HG03108 (cell line): ENCODE data around the gene ZNF787.

ENCODE experiments used
- ATAC-seq: cut with Tn5 transposase; IDR thresholded peaks from one replicate; pipeline ENCODE4 v1.9.1; 2021; ENCODE audit warnings: moderate library complexity; ENCODE audit not compliant: unreplicated experiment

The ZNF787 gene

DNA sequence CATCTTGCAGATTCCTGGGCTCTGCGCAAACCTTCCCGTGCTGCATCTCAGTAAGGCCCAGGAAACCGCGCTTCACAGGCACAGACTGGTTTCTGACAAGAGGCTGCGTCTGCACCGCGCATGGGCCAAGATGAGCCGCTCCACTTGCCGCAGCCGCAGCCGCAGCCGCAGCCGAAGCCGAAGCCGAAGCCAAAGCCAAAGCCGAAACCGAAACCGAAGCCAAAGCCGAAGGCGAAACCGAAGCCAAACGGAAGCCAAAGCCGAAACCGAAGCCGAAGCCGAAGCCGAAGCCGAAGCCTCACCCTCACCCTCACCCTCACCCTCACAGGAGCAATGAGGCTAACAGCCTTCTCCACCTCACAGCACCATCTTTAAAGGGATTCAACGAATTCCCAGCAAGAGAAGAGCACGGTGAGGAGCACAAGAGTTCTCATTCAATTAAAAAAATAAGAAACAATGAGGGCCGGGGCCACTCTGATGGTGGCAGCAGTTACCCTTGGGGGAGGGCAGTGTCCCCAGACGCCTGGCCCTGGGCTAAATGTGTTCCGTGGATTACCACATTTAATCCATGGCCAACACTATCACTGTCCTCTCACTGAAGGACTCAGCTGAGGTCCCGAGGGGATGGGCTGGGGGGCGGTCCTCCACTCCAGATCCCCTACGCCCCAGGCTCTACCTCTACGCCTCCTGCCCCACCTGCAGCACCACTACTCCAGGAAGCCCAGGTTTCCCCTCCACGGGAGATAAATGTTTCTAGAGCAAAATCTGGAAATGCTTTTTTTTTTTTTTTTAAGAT lies 29.1 kb downstream of the ZNF787 start:
- ATAC-seq: no peak

DNA sequence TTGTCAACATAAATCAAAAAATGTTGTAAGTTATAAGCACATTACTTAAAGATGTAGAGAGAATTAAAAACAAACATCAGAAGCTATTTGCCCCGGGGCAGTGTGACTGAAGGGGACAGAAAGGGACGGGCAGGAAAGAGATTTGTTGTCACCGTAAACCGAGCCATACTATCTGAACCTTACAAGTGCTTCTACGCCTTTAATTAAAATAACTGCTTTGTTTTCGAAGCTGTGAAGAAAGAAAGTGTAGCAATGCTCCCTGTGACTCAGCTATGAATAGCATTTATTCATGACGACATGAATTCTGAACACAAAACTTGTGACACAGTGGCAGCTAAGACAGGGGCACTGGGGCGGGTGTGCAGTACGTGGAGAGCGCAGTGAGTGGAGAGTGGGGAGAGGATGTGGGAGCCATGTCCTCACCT lies 30.0 kb downstream of the ZNF787 start:
- ATAC-seq: no peak

DNA sequence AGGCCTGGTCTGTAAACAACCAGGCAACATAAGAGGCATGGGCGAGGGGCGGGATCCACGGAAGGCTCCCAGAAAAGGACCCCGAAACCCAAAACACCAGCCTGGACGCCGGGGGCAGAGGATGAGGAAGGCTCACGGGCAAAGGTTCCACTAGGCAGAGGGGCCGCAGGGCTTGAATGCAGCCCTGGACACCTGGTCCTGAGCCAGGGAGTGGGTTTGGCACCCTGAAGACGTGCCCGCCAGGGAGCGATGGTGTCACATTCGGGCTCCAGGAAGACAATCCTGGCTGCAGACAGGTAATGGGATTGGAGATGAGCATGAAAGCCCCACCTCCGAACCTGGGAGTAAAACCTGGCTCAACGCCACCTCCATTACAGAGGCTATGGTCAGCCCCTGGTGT lies 31.8 kb downstream of the ZNF787 start:
- ATAC-seq: no peak

DNA sequence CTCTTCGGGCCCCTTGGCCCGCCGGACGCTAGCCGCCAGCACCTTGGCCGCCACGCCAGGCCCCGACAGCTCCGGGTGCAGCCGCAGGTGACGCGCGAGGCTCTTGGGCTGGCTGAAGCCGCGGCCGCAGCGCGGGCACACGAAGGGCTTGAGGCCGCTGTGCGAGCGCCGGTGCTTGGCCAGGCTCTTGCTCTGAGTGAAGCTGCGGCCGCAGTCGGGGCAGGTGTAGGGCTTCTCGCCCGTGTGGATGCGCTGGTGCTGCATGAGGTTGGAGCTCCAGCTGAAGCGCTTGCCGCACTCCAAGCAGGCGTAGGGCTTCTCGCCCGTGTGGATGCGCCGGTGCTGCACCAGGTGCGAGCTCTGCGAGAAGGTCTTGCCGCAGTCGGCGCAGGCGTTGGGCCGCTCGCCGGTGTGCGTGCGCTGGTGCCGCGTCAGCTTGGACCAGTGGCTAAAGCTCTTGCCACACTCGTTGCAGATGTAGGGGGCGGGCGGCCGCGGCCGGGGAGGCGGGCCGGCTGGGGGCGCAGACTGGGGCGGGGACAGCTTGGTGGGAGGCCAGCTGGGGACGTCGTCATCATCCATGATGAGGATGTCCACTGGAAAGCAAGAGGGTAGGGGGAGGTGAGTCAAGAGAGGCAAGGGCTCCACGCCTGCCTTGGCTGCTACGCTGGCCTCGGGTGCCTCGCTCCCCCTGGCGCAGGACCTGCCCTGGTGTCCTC lies 32.4 kb downstream of the ZNF787 start:
- ATAC-seq: no peak

DNA sequence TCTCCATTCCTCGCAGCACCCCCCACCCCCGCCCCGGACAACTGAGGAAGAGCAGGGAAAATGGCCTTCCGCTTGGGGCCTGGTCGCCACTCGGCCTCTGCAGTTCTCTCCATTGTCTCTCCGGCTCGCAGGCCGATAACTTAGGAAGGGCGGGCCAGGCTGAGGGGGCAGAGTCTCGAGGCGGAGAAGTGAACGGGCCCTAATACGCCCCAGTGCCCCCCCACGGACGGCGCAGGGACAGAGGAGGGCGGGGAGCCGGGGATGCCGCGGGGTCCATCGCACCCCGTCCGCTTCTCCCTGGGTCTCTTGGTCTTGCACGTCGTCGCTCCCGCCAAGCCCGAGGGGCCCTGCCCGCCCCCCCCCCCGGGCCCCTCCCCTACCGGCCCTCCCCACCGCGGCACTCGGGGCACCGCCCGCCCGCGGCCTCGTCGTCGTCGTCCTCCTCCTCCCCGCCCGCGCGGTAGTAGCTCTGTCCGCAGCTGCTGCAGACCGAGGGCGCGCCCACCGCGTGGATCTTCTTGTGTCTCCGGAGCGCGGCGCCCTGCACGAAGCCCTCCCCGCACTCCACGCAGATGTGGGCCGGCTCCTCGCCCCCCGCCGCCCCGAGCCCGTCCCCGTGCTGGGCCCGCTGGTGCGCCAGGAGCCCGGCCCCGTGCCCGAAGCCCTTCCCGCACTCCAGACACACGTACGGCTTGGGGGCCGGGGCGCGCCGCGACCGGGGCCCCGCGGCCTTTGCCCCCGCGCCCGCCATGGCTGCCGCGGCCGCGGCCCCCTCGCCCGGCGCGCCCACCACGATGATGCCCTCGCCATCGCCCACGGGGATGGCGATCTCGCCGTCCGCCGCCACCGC lies 33.2 kb downstream of the ZNF787 start:
- ATAC-seq: no peak

DNA sequence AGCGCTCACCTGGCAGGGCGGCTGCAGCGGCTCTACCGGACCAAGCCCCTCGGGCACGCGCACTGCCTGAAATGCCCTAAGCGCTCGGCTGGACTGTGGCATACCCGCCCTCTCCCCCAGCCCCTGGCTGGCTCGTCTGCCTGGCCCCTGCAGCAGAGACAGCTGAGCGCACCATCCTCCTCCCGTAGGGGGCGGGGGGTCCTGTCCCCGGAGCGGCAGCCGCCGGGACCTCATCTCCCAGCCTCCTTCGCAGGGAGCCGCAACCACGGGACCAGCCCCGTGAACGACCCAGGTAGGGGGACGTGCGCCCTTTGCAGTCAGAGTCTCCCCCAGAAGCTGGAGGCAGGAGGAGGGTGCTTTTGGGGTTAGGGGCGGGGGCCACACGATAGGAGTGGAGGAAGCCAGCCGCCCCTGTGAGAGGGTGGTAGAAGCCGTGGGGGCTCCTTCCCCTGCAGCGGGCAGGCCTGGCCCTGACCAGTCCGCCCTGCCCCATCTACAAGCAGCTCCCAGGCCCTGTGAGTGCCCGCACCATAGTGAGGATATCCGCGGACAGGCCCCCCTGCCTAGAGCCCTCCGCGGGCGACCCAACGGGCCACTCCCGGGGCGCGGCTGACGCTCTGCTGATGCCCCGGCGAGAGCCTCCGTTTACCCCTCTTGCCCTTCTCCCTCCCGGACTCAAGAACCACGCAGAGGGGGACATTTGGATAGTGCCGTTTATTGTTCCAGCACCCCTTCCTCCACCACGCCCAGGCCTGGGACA lies 34.2 kb downstream of the ZNF787 start:
- no peak for ATAC-seq

DNA sequence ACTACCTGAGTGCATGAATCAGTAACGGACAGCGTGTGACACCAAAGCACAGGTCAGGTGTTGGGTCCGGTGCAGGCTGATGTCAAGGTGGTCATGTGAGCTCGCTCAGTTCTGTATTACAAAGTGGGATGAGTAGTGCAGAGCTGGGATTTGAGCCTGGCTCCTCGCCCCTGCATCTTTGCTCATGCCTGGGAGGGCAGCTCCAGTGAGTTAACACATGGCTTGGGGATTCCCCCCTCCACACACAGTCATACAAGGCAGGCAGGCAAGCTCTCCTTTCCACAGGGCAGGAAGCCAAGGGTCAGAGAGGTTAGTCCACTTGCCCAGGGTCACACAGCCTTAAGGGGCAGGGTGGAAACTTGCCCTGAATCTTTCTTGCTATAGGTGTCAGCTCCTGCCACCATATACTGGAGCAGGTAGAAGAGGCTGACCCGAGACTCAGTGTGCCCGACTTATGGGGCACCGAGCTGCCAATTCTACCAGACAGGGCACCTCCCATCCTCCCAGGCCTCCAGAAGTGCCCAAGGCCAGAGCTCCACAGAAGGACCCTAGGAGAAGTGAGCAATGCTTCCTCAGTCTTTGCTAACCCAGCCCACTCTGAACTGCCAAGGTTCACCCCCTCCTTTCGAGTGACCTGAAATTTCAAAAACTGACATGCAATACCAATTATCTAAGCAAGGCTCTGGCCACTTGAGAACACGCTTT lies 35.4 kb downstream of the ZNF787 start:
- no peak for ATAC-seq

DNA sequence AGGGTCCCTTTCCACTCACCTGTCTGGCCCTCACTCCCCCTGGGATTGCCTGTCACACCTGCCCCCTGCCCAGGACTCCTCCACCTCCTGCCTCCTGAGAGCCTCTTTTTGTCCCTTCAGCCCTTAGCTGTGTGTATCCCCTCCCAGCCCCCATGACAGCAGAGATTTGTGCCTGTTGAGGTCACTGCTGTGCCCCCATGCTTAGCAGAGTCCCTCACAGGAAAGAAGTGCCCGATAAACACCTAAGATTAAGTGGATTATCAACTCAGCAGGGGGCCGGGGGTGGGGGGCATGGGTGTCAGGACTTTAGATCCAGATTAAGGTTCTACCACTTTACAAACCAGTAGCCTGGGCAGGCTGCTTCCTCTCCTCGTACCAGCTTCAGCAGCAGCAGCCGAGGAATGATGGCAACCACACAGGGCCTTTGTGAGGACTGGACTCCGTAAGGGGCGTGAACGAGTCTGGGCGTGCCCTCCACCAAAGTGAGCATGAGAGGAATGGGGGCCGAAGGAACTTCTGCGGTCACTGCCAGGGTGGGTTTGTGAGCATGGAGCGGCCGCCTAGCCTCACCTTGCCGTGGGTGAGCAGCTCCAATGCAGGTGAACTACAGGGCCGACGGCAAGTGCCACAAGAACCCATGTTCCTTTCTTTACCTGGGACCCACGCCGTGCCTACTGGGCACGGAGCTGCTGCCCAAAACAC lies 36.1 kb downstream of the ZNF787 start:
- no peak for ATAC-seq

DNA sequence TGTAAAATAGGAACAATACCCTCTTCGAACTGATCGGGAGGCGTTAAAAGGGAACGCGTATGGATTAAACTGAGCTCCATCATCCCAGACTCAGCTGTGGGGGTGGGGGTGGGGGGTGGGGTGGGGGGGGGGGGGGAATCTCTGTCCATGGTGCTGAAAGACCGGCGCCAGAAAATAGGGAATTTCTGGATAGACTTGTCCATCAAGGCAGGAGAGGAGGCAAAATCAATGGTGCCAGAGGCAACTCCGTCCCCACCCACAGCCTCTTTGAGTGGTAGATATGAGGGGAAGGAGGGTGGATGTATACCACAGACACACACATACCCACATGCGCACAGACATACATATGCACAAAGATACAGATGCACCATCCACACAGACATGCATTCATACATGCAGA lies 37.4 kb downstream of the ZNF787 start:
- ATAC-seq: no peak

DNA sequence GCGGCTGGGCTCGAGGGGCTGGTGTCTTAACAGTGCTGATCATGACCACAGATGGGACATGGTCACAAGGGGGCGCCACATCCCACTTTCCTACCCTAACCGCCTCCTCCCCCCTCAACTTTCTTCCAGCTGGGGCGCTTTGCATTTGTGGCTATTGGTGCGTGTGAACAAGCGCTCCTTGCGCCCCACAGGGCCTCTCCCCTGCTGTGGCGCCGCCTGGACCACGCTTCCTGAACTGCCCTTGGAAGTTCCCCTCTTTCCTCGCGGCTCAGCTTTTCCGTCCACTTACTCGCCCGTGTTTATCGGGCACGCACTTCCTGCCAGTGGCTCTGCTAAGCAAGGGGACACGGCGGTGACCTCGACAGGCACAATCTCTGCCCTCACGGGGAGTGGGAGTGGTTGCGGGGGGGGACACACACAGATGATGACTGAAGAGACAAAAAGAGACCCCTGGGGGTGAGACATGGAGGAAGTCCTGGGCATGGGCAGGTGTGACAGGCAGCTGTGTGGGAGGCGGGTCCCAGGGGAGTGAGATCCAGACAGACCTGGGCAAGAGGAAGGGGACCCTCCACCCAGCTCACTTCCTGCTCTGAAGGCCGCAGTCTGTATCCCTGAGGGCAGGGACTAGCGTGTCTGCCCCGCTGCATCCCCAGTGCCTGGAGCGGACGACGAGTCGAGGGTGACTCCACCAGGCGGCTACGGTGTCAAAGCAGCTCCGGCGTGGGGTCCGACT lies 40.3 kb downstream of the ZNF787 start:
- peak; percentile 87 for ATAC-seq

DNA sequence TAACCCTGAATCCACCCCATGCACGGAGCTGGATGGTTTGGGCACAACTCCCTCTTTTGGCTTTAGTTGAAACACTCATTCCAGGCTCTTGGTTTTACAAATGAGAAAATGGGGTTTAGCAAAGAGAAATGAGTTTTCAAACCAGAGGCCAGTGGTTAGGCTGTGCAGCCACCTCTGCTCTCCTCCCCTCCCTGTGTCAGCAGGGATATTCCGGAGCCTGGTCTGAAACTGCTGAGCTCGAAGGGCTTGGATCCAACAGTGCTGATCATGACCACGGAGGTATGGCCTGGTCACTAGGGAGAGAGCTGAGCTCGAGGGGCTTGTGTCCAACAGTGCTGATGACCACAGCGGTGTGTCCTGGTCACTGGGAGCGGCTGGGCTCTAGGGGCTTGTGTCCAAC lies 41.5 kb downstream of the ZNF787 start:
- no peak for ATAC-seq

DNA sequence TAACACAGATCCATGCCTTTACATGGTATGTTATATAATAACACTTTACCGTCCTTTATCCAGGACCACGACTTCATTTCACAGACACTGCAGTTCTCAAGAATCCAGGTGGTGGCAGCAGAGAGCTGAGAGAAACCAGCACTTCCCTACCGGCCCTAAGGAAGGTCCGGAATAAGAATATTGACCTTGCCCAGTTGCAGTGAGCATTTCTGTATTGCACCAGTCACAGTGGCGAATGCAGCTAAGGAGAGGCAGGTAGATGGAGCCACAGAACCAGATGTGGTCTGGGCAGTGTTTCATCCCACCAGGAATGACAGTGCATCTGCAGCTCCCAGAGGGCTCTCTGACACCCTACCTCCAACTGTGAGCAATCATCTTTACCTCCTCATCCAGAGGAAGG lies 44.6 kb downstream of the ZNF787 start:
- no peak for ATAC-seq

DNA sequence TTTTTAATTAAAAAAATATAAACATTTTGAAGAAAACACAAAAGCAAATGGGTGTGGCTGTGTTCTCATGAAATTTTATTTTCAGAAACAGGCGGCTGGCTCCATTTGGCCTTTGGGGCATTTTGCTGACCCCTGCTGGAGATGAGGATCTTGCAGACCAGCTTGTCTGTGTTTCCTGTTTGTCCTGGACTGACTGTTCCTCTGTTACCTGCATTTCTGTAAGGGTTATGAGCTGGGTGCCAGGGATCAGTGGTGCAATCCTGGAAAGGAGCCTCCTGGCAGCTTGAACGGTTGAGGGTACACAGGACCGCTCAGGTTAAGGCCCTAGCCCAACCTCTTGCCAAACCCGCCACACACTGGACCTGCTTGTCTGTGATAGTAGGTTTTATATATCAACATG lies 49.9 kb downstream of the ZNF787 start:
- no peak for ATAC-seq

DNA sequence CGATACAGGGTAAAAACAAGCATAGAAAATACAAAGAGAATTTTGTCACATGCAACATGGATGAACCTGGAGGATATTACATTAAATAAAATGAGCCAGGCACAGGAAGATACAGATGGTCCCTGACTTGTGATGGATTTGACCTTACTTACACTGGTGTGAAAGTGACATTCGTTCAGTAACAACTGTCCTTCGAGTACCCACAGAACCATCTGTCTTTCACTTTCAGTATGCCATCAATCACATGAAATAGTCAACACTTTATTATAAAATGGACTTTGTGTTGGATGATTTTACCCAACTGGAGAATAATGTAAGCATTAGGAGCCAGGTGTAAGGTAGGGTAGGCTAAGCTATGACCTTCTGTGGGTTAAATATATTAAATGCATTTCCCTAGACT lies 51.5 kb downstream of the ZNF787 start:
- ATAC-seq: no peak

DNA sequence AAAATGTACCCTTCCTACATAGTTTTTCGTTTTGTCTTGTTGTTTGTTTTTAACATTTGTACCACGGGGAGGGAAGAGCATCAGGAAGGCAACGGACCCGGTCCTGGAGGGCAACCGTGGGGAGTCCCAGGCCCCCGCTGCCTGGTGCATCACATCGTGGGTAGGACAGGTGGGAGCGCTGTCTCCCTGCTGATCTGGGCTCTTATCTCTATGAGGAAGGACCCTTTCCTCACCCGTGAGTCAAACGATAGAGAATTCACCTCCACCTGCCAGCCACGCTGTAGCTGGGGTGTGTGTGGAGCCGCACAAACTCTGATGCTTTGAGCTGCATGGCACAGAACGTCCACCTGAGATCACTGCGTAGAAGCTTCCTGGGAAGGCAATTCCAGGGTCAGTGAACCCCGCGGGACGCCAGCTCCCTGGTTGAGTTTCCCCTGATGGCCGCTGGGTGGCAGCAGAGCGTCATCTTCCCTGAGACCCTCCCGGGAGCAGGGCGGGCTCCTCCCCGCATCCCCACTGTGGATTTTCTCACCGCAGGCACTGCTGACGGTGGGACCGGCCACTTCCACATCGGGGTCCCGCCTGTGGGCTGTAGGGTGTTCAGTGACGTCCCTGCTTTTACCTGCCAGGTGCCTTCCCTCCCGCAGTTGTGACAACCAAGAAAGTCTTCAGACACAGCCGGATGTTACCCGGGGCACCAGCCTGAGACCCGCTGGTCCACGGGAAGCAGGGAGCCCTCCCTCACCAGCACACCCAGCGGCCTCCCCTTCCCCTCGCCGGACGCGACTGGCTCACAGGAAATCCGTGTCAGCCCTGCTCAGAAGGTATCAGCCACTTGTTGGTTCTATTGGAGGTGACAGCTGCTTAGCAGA lies 54.7 kb downstream of the ZNF787 start:
- ATAC-seq: no peak

DNA sequence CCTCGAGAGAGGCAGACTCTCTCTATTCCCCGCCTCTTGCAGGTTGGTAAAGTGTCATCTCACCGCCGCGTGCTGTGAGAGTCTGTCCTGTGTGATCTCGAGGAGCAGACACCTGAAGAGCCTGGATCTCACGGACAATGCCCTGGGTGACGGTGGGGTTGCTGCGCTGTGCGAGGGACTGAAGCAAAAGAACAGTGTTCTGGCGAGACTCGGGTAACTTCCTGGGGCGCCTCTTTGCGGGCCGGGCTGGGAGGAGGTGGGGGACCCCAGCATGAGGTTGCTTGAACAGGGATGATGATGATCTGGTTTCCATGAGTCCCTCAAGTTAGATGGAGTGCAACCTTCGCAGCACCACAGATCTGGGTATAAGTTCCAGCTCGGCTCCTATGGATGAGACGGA lies 67.5 kb downstream of the ZNF787 start:
- ATAC-seq: no peak
